Kidney glomerular epithelial cell (primary cell): ENCODE measurements around the gene CAPN5.

ENCODE experiments used
- DNase-seq: peaks from one replicate; lab custom pipeline; 2025; lab: John Stamatoyannopoulos, UW

The CAPN5 gene

GRCh38 chr11:77153276-77154185, 86.8 kb downstream of the CAPN5 start:
- no peak for DNase-seq

GRCh38 chr11:77154381-77155081, 87.8 kb downstream of the CAPN5 start:
- no peak for DNase-seq

DNA sequence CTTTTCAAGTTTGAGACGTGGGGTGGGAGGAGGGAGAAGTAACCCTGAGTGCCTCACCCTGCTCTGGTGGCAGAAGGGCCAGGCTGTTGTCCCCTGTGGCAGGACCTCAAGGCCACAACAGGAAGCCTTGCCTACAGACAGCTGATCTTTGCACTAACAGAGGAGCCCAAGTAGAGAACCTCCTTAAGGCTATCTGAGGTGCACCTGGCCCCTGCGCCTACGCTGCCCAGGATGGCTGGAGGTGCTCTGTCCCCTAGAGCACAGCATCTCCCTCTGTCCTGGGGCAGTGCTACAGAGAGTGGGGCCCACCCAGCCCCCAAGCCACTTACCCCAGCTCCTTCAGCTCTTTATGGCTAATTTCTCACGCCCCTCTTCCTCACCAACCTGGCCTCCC, 88.3 kb downstream of the CAPN5 start:
- DNase-seq: no peak

DNA sequence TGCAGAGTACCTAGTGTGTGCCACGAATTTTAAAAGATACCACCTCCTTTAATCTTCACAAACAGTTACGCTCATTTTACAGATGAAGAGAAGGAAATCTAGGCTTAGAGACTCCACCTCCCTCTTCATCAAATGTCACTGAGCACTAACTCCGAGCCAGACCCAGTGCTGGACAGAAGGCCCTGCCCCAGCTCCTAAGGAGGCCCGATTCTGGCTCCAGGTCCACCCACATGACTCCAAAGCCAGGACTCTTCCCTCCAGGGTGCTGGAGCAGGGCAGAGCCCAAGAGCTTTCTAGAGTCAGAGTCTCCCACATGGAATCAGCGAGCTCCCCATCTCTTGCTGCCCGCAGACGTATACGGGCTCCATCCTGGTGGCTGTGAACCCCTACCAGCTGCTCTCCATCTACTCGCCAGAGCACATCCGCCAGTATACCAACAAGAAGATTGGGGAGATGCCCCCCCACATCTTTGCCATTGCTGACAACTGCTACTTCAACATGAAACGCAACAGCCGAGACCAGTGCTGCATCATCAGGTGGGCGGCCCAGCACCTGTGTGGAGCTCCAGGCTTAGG, 88.9 kb downstream of the CAPN5 start:
- DNase-seq: no peak

DNA sequence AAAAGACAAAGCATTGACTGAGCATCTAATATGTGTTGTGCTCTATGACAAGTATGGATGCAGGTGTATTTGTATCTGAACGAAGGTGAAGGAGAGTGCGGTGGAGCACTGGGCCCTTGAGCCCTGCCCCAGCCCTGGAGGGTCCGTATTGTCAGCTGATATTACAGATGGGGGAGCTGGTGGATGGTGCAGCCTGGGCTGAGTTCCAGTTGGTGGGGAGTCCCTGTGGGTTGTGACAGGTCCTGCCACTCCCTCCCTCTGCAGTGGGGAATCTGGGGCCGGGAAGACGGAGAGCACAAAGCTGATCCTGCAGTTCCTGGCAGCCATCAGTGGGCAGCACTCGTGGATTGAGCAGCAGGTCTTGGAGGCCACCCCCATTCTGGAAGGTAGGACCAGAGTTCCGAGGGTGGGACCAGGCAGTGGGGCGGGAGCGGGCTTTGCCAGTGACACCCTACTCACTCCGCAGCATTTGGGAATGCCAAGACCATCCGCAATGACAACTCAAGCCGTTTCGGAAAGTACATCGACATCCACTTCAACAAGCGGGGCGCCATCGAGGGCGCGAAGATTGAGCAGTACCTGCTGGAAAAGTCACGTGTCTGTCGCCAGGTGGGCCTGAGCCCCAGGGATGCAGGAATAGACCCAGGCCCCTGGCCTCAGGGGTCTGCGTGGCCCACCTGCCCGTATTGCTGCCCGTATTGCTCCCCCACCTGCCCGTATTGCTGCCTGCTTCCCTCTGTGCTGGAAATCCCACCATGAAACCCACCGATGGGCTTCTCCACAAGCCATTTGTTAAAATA, 89.8 kb downstream of the CAPN5 start:
- no peak for DNase-seq

- no peak for DNase-seq
These were observed 91.4 kb downstream of the CAPN5 start for GRCh38 chr11:77158041-77158695.

- DNase-seq: no peak
These were observed 92.6 kb downstream of the CAPN5 start for GRCh38 chr11:77159219-77159936.

GRCh38 chr11:77159937-77160495, 93.2 kb downstream of the CAPN5 start:
- DNase-seq: no peak

- no peak for DNase-seq
These were observed 96.5 kb downstream of the CAPN5 start for GRCh38 chr11:77163271-77163670.

- no peak for DNase-seq
These were observed 98.3 kb downstream of the CAPN5 start for GRCh38 chr11:77165066-77165465.

GRCh38 chr11:77166021-77166420, 99.2 kb downstream of the CAPN5 start:
- DNase-seq: no peak

- no peak for DNase-seq
These were observed 100.4 kb downstream of the CAPN5 start for GRCh38 chr11:77167111-77167626.

GRCh38 chr11:77167791-77168190, 101.0 kb downstream of the CAPN5 start:
- DNase-seq: no peak

GRCh38 chr11:77170107-77170506, 103.3 kb downstream of the CAPN5 start:
- DNase-seq: no peak

GRCh38 chr11:77171254-77171653, 104.5 kb downstream of the CAPN5 start:
- DNase-seq: no peak

DNA sequence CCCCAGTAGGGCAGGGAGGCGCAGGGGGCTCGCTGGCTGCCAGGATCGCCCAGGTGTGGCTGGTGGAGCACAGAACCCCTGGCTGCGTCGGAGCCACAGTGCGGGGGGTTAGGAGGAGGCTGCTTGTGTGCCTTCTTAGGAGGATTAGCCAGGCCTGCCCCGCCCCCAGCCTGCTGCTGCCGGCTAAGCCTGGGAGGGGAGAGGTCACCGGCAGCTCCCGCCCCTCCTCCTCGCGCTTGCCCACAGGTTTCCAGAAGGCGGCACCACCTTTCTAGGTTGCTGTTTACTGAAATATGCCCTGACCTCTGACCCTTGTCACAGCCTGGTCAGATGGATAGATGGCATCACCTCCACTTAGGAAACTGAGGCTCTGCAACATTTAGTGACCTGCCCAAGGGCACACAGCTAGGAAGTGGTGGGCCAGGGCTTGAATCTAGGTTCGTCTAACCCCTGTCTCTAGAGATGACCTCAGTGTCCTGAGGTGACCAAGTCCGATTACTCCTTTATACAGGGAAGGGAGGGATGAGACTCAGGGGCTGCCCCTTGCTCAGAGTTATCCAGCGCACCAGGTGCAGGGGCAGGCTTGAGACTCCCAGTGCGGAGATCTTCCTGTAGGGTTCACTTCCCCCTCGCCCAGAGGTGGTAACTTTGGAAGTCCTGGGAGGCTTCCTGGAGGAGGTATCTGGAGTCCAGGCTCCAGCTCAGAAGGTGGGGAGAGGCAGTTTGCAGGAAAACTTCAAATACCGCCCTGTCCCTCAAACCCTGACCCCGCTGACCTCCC, 105.3 kb downstream of the CAPN5 start:
- DNase-seq: no peak

DNA sequence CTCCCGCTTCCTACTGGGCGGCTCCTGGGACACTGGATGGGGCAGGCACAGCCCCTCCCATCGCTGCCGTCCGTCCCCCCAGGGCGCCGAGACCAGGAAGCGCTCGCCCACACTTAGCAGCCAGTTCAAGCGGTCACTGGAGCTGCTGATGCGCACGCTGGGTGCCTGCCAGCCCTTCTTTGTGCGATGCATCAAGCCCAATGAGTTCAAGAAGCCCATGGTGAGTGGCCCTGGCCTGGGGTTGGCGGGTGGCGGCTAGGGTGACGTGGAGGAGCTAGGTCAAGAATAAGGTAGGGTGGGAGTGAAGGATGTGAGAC, 105.9 kb downstream of the CAPN5 start:
- DNase-seq: no peak

- DNase-seq: no peak
These were observed 106.7 kb downstream of the CAPN5 start for GRCh38 chr11:77173494-77173893.

GRCh38 chr11:77174559-77174958, 107.8 kb downstream of the CAPN5 start:
- no peak for DNase-seq
